ENCODE data around the gene PLEKHG4B. TPM values are rescaled to one million over a fixed set of nuclear protein-coding genes. Genes with fewer than 3 reads are reported as not detected.

Gene PLEKHG4B
- total and polyA plus RNA-seq, 4 donors: 4.2 to 18.2 (median 13.7) TPM

- H3K4me1 ChIP-seq (ENCODE audit: control insufficient read depth, insufficient read depth, low read length): peaks cover 14% of the 10 kb centered on the region
- WGBS (ENCODE audit: insufficient coverage): 91% methylated on average over 15 of the region's 16 CpGs
- DNase-seq (ENCODE audit: low read depth in 4 of 6, low spot score in 6 of 6): no peak
These were observed 18.0 kb upstream of the PLEKHG4B start for GRCh38 chr5:73768-74502.

GRCh38 chr5:74503-75109, 17.4 kb upstream of the PLEKHG4B start:
- Histone ChIP-seq H3K27ac (ENCODE audit: low read depth, low read length) (no peak overlapping the region), H3K27me3 (ENCODE audit: control insufficient read depth, insufficient read depth, low read length) (no peaks in the 10 kb centered on the region), H3K36me3 (ENCODE audit: control insufficient read depth, insufficient read depth, low read length) (peaks cover 3% of the 10 kb centered on the region), H3K9me3 (ENCODE audit: control insufficient read depth, insufficient read depth, low read length) (no peaks in the 10 kb centered on the region), H3K4me3 (ENCODE audit: low read depth, low read length) (no peak overlapping the region), H3K4me1 (ENCODE audit: control insufficient read depth, insufficient read depth, low read length) (peaks cover 14% of the 10 kb centered on the region)
- DNase-seq (ENCODE audit: low read depth in 4 of 6, low spot score in 6 of 6): no peak
- WGBS (ENCODE audit: insufficient coverage): 86% methylated on average over 12 of the region's 15 CpGs

More at GRCh38 chr5:73768-74502, 18.0 kb upstream of the PLEKHG4B start:
- no peak overlapping the region for H3K4me3 ChIP-seq (ENCODE audit: low read depth, low read length)
- no peaks in the 10 kb centered on the region for H3K9me3 ChIP-seq (ENCODE audit: control insufficient read depth, insufficient read depth, low read length)
- H3K27ac ChIP-seq (ENCODE audit: low read depth, low read length): no peak overlapping the region
- no peaks in the 10 kb centered on the region for H3K27me3 ChIP-seq (ENCODE audit: control insufficient read depth, insufficient read depth, low read length)
- peaks cover 3% of the 10 kb centered on the region for H3K36me3 ChIP-seq (ENCODE audit: control insufficient read depth, insufficient read depth, low read length)

GRCh38 chr5:75331-76320, 16.3 kb upstream of the PLEKHG4B start:
- H3K4me3 ChIP-seq (ENCODE audit: low read depth, low read length): no peak overlapping the region
- peaks cover 3% of the 10 kb centered on the region for H3K36me3 ChIP-seq (ENCODE audit: control insufficient read depth, insufficient read depth, low read length)
- no peaks in the 10 kb centered on the region for H3K27me3 ChIP-seq (ENCODE audit: control insufficient read depth, insufficient read depth, low read length)
- WGBS (ENCODE audit: insufficient coverage): 57% methylated on average over 26 of the region's 31 CpGs
- peak in 1 of 6 donors; percentile 19 for DNase-seq (ENCODE audit: low read depth in 4 of 6, low spot score in 6 of 6)
- H3K27ac ChIP-seq (ENCODE audit: low read depth, low read length): no peak overlapping the region
- H3K4me1 ChIP-seq (ENCODE audit: control insufficient read depth, insufficient read depth, low read length): peaks cover 14% of the 10 kb centered on the region
- H3K9me3 ChIP-seq (ENCODE audit: control insufficient read depth, insufficient read depth, low read length): no peaks in the 10 kb centered on the region

GRCh38 chr5:76358-77169, 15.4 kb upstream of the PLEKHG4B start:
- Histone ChIP-seq H3K36me3 (ENCODE audit: control insufficient read depth, insufficient read depth, low read length) (peaks cover 7% of the 10 kb centered on the region), H3K4me1 (ENCODE audit: control insufficient read depth, insufficient read depth, low read length) (peaks cover 15% of the 10 kb centered on the region), H3K27me3 (ENCODE audit: control insufficient read depth, insufficient read depth, low read length) (no peaks in the 10 kb centered on the region), H3K27ac (ENCODE audit: low read depth, low read length) (no peak overlapping the region), H3K4me3 (ENCODE audit: low read depth, low read length) (no peak overlapping the region), H3K9me3 (ENCODE audit: control insufficient read depth, insufficient read depth, low read length) (no peaks in the 10 kb centered on the region)
- 76% methylated on average over 16 of the region's 22 CpGs for WGBS (ENCODE audit: insufficient coverage)
- no peak for DNase-seq (ENCODE audit: low read depth in 4 of 6, low spot score in 6 of 6)

GRCh38 chr5:77170-77501, 14.8 kb upstream of the PLEKHG4B start:
- H3K4me3 ChIP-seq (ENCODE audit: low read depth, low read length): no peak overlapping the region
- peaks cover 20% of the 10 kb centered on the region for H3K4me1 ChIP-seq (ENCODE audit: control insufficient read depth, insufficient read depth, low read length)
- no peak for DNase-seq (ENCODE audit: low read depth in 4 of 6, low spot score in 6 of 6)
- 77% methylated on average over 4 of the region's 4 CpGs for WGBS (ENCODE audit: insufficient coverage)
- H3K9me3 ChIP-seq (ENCODE audit: control insufficient read depth, insufficient read depth, low read length): no peaks in the 10 kb centered on the region
- no peak overlapping the region for H3K27ac ChIP-seq (ENCODE audit: low read depth, low read length)
- no peaks in the 10 kb centered on the region for H3K27me3 ChIP-seq (ENCODE audit: control insufficient read depth, insufficient read depth, low read length)
- peaks cover 10% of the 10 kb centered on the region for H3K36me3 ChIP-seq (ENCODE audit: control insufficient read depth, insufficient read depth, low read length)

GRCh38 chr5:77546-77945, 14.4 kb upstream of the PLEKHG4B start:
- Histone ChIP-seq H3K4me1 (ENCODE audit: control insufficient read depth, insufficient read depth, low read length) (peaks cover 23% of the 10 kb centered on the region), H3K27ac (ENCODE audit: low read depth, low read length) (no peak overlapping the region), H3K4me3 (ENCODE audit: low read depth, low read length) (no peak overlapping the region), H3K36me3 (ENCODE audit: control insufficient read depth, insufficient read depth, low read length) (peaks cover 10% of the 10 kb centered on the region), H3K27me3 (ENCODE audit: control insufficient read depth, insufficient read depth, low read length) (no peaks in the 10 kb centered on the region), H3K9me3 (ENCODE audit: control insufficient read depth, insufficient read depth, low read length) (no peaks in the 10 kb centered on the region)
- 77% methylated on average over 5 of the region's 10 CpGs for WGBS (ENCODE audit: insufficient coverage)
- DNase-seq (ENCODE audit: low read depth in 4 of 6, low spot score in 6 of 6): no peak

GRCh38 chr5:77957-78804, 13.8 kb upstream of the PLEKHG4B start:
- WGBS (ENCODE audit: insufficient coverage): 58% methylated on average over 12 of the region's 17 CpGs
- H3K4me3 ChIP-seq (ENCODE audit: low read depth, low read length): no peak overlapping the region
- no peaks in the 10 kb centered on the region for H3K9me3 ChIP-seq (ENCODE audit: control insufficient read depth, insufficient read depth, low read length)
- no peaks in the 10 kb centered on the region for H3K27me3 ChIP-seq (ENCODE audit: control insufficient read depth, insufficient read depth, low read length)
- peaks cover 23% of the 10 kb centered on the region for H3K4me1 ChIP-seq (ENCODE audit: control insufficient read depth, insufficient read depth, low read length)
- H3K36me3 ChIP-seq (ENCODE audit: control insufficient read depth, insufficient read depth, low read length): peaks cover 10% of the 10 kb centered on the region
- DNase-seq (ENCODE audit: low read depth in 4 of 6, low spot score in 6 of 6): peak in 1 of 6 donors; percentile 57
- H3K27ac ChIP-seq (ENCODE audit: low read depth, low read length): peak overlapping the region; percentile 15

- WGBS (ENCODE audit: insufficient coverage): no CpG with 5 or more reads among the region's 2 CpGs
These were observed 13.2 kb upstream of the PLEKHG4B start for GRCh38 chr5:78805-79149.

More at GRCh38 chr5:78805-79149, 13.2 kb upstream of the PLEKHG4B start:
- no peak for DNase-seq (ENCODE audit: low read depth in 4 of 6, low spot score in 6 of 6)
- Histone ChIP-seq H3K27me3 (ENCODE audit: control insufficient read depth, insufficient read depth, low read length) (no peaks in the 10 kb centered on the region), H3K27ac (ENCODE audit: low read depth, low read length) (peak overlapping the region; percentile 15), H3K4me3 (ENCODE audit: low read depth, low read length) (no peak overlapping the region), H3K36me3 (ENCODE audit: control insufficient read depth, insufficient read depth, low read length) (peaks cover 10% of the 10 kb centered on the region), H3K4me1 (ENCODE audit: control insufficient read depth, insufficient read depth, low read length) (peaks cover 23% of the 10 kb centered on the region), H3K9me3 (ENCODE audit: control insufficient read depth, insufficient read depth, low read length) (no peaks in the 10 kb centered on the region)
